Colonic mucosa (tissue), 4 donors: Measurements from ENCODE around the gene CCNB1IP1. TPM values are rescaled to one million over a fixed set of nuclear protein-coding genes. Genes with fewer than 3 reads are reported as not detected.
"Not testable (repeated sequence)": the region's sequence is repeated elsewhere in the genome, so short reads cannot be mapped to it uniquely, and the experiment has no call there.

ENCODE experiments used
- DNase-seq: peaks from one replicate; pipeline ENCODE4 v3.0.0-alpha.2; 2020
- H3K27ac ChIP-seq: fragments of 200-600 bp; one replicate; pipeline ENCODE4 v1.8.0; 2021
- H3K27me3 ChIP-seq: fragments of 200-600 bp; one replicate; pipeline ENCODE4 v1.8.0; 2021
- H3K36me3 ChIP-seq: fragments of 200-600 bp; one replicate; pipeline ENCODE4 v1.8.0; 2021
- H3K4me1 ChIP-seq: fragments of 200-600 bp; one replicate; pipeline ENCODE4 v1.8.0; 2021; ENCODE audit warnings: mild to moderate bottlenecking
- H3K4me3 ChIP-seq: fragments of 200-600 bp; one replicate; pipeline ENCODE4 v1.8.0; 2021
- H3K9ac ChIP-seq, 2 donors: one replicate each; pipeline ENCODE4 v1.7.0; 2013; ENCODE audit warnings: control low read depth in 2 of 2, low read depth in 2 of 2, low read length in 2 of 2
- H3K9me3 ChIP-seq: fragments of 200-600 bp; one replicate; pipeline ENCODE4 v1.8.0; 2021
- CTCF ChIP-seq: fragments of 200-600 bp; IDR thresholded peaks from one replicate; pipeline ENCODE4 v1.8.0; 2022; ENCODE audit warnings: antibody characterized with exemption, mild to moderate bottlenecking
- intact Hi-C: fragments of 100-400 bp; cut with DNase I; formaldehyde crosslinking; loops from one replicate; pipeline ENCODE4 v1.14.1; 2022
- total RNA-seq, 2 donors: library from RNA; stranded (reverse); fragmentation: NEBNext Ultra II Directional in 1 of 2; extraction: Animal tissue kit (Norgen Biotek cat#: 25700) in 1 of 2; gene quantifications; one replicate each; pipeline ENCODE4 v1.2.1, GENCODE V29; 2021
- donor health status: healthy.
- donor health status: DM: no; HTN: no; CAD: no.
- donor health status: DM: no; HTN: no; CAD: no.

The CCNB1IP1 gene
- total RNA-seq, 2 donors from 2014 or later: 20.5 to 30.7 TPM

GRCh38 chr14:20377171-20377570 lies 44.1 kb upstream of the CCNB1IP1 start:
- Histone ChIP-seq H3K27me3 (no peaks in the 10 kb centered on the region), H3K36me3 (peaks cover 58% of the 10 kb centered on the region), H3K9ac (peak overlapping the region in 1 of 2 donors; percentile 26), H3K4me3 (no peak overlapping the region), H3K9me3 (no peaks in the 10 kb centered on the region), H3K4me1 (no peaks in the 10 kb centered on the region), H3K27ac (peak overlapping the region; percentile 48)
- DNase-seq: no peak
- intact Hi-C loops: no loop called here
- TF ChIP-seq CTCF: no peak

GRCh38 chr14:20376071-20376588 lies 43.1 kb upstream of the CCNB1IP1 start:
- TF ChIP-seq CTCF: no peak
- H3K36me3 ChIP-seq: peaks cover 50% of the 10 kb centered on the region
- no peaks in the 10 kb centered on the region for H3K9me3 ChIP-seq
- H3K27me3 ChIP-seq: no peaks in the 10 kb centered on the region
- H3K4me1 ChIP-seq: no peaks in the 10 kb centered on the region
- intact Hi-C loops: no loop called here
- peak overlapping the region in 1 of 2 donors; percentile 4 for H3K9ac ChIP-seq
- H3K4me3 ChIP-seq: no peak overlapping the region
- peak overlapping the region; percentile 48 for H3K27ac ChIP-seq
- DNase-seq: peak; percentile 73

DNA sequence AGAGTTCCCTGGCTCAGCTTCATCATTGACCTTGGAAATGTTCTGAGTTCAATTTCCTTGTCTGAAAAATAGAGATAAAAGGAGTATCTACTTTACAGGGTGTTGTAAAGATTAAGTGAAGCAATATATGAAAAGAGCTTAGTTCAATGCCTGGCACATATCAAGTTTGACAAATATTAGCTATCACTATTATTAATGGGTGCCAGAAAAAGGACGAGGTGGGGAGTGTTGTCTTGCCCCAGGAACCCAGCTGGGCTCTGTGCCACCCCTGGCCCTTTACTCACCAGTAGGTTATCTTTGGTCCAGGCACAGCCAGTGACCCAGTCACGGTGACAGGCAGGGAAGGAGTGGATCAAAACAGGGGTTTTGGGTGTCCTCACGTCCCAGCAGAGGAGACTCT lies 42.4 kb upstream of the CCNB1IP1 start:
- peak overlapping the region in 1 of 2 donors; percentile 4 for H3K9ac ChIP-seq
- no peaks in the 10 kb centered on the region for H3K9me3 ChIP-seq
- no peaks in the 10 kb centered on the region for H3K4me1 ChIP-seq
- peaks cover 45% of the 10 kb centered on the region for H3K36me3 ChIP-seq
- H3K27ac ChIP-seq: peak overlapping the region; percentile 48
- intact Hi-C loops: no loop called here
- H3K4me3 ChIP-seq: no peak overlapping the region
- TF ChIP-seq CTCF: no peak
- DNase-seq: no peak
- H3K27me3 ChIP-seq: no peaks in the 10 kb centered on the region

GRCh38 chr14:20372796-20373195 lies 39.7 kb upstream of the CCNB1IP1 start:
- intact Hi-C loops: no loop called here

DNA sequence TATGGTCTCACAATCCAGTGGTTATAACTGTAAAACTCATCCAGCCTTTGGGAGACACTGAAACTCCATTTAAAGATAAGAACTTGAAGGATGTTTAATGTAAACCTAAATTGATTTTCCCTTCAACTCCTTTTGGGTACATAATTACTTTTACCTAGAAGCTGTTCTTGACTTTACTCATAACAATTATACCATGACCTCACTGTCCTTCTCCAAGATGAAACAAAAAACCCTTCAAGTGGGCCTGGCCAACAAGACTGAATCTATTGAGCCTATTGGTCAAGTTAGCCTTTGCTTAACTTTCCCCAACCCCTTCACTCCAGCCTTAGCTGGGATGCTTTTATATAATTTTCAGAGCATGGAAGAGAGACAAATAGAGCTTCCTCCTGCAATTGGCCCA lies 32.8 kb upstream of the CCNB1IP1 start:
- Histone ChIP-seq H3K9me3 (no peaks in the 10 kb centered on the region), H3K9ac (no peak overlapping the region), H3K27ac (no peak overlapping the region), H3K27me3 (no peaks in the 10 kb centered on the region), H3K36me3 (peaks cover 5% of the 10 kb centered on the region), H3K4me1 (no peaks in the 10 kb centered on the region), H3K4me3 (no peak overlapping the region)
- no peak for DNase-seq
- intact Hi-C loops: loop anchor here (10.0 kb wide), 1 partner anchor 89 kb away; the partner anchor contains the start of genes APEX1 and OSGEP
- TF ChIP-seq CTCF: no peak

More at GRCh38 chr14:20372796-20373195, 39.7 kb upstream of the CCNB1IP1 start:
- Histone ChIP-seq H3K4me1 (no peaks in the 10 kb centered on the region), H3K36me3 (peaks cover 21% of the 10 kb centered on the region), H3K27me3 (no peaks in the 10 kb centered on the region), H3K27ac (no peak overlapping the region), H3K9me3 (no peaks in the 10 kb centered on the region), H3K4me3 (no peak overlapping the region), H3K9ac (no peak overlapping the region)
- no peak for DNase-seq
- TF ChIP-seq CTCF: no peak

DNA sequence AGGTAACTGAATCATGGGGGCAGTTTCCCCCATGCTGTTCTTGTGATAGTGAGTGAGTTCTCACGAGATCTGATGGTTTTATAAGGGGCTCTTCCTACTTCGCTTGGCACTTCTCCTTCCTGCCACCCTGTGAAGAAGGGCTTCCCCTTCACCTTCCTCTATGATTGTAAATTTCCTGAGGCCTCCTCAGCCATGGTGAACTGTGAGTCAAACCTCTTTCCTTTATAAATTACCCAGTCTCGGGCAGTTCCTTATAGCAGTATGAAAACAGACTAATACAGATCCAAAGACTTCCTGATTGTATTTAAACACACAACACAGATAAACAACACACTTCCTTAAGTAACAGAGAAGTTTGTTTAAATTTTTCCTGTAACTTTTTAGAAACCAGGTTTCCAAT lies 25.4 kb upstream of the CCNB1IP1 start:
- H3K36me3 ChIP-seq, H3K9ac ChIP-seq, H3K4me3 ChIP-seq, H3K9me3 ChIP-seq, H3K27me3 ChIP-seq, intact Hi-C loops, DNase-seq, H3K27ac ChIP-seq, H3K4me1 ChIP-seq: not testable (repeated sequence)
